Germinal center (tissue), 1 donor: Measurements from ENCODE around the gene ZIC3.
"Not testable (repeated sequence)": the region's sequence is repeated elsewhere in the genome, so short reads cannot be mapped to it uniquely, and the experiment has no call there.

Source experiments
- DNase-seq: peaks from one replicate; pipeline ENCODE4 v3.0.0; 2012; ENCODE audit warnings: mixed read lengths, low spot score

The ZIC3 gene

GRCh38 chrX:137565921-137566745 is at the start of gene ZIC3:
ZIC3 (plus strand) TSS chrX:137566127; CDS start chrX:137566692, 565 bp downstream.
- no peak for DNase-seq

GRCh38 chrX:137519459-137519858 is 46.5 kb upstream of the ZIC3 start:
- DNase-seq = no peak

GRCh38 chrX:137545711-137546651 is 19.9 kb upstream of the ZIC3 start:
- DNase-seq = no peak

GRCh38 chrX:137547291-137547690 is 18.6 kb upstream of the ZIC3 start:
- DNase-seq = no peak

- DNase-seq = no peak
Measured at GRCh38 chrX:137548261-137548660, 17.7 kb upstream of the ZIC3 start.

GRCh38 chrX:137549073-137549472 is 16.9 kb upstream of the ZIC3 start:
- no peak for DNase-seq

- DNase-seq = no peak
Measured at GRCh38 chrX:137549851-137550664, 15.9 kb upstream of the ZIC3 start.

GRCh38 chrX:137550665-137551261 is 15.2 kb upstream of the ZIC3 start:
- no peak for DNase-seq

GRCh38 chrX:137552098-137552497 is 13.8 kb upstream of the ZIC3 start:
- DNase-seq = not testable (repeated sequence)

GRCh38 chrX:137562096-137562495 is 3.8 kb upstream of the ZIC3 start:
- no peak for DNase-seq

- DNase-seq = no peak
Measured at GRCh38 chrX:137563681-137564651, 2.0 kb upstream of the ZIC3 start.

GRCh38 chrX:137565318-137565904 is 516 bp upstream of the ZIC3 start:
- DNase-seq = no peak

- DNase-seq = no peak
Measured at GRCh38 chrX:137566746-137567679, 1.1 kb downstream of the ZIC3 start.

GRCh38 chrX:137567682-137568232 is 1.8 kb downstream of the ZIC3 start:
- DNase-seq = no peak

GRCh38 chrX:137568741-137569469 is 3.0 kb downstream of the ZIC3 start:
- DNase-seq = no peak

- no peak for DNase-seq
Measured at GRCh38 chrX:137569470-137569891, 3.6 kb downstream of the ZIC3 start.

- DNase-seq = no peak
Measured at GRCh38 chrX:137573324-137574101, 7.6 kb downstream of the ZIC3 start.
